OCI-M2 (cell line): ENCODE results near the gene STK26.
"Not testable (repeated sequence)": the region's sequence is repeated elsewhere in the genome, so short reads cannot be mapped to it uniquely, and the experiment has no call there.

Experiments used
- DNase-seq: peaks from one replicate; lab custom pipeline; 2025; ENCODE audit not compliant: unreplicated experiment; lab: John Stamatoyannopoulos, UW

Gene STK26

DNA sequence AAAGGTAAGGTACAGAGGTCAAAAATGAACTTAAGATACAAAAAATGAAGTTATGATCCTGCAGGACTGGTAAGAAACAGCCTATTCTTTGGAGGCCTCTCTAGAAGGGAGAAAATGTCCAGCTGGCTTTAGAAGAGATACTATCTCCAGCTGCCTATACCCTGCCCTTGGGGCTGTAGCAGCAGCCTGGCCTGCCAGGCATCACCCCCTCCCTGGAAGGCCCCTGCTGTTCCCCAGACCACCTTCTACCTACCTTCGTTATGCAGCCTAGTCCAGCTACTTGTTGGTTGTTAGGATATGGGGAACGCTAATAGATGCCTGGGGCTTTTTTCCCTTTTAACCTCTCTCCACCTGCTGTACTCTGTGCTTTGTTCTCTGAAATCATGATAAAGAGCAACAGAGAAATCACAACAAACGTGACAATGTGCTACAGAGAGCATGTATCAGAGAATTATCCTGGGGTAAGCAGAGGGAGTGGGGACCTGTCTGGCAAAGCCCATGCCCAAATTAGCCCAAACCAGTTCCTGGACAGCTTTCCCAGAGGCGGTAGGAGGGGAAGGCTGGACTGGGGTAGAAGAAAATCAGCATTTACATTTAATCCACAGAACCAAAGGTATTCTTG, 70.2 kb downstream of the STK26 start:
- no peak for DNase-seq

GRCh38 chrX:132094164-132094563, 71.1 kb downstream of the STK26 start:
- no peak for DNase-seq

DNA sequence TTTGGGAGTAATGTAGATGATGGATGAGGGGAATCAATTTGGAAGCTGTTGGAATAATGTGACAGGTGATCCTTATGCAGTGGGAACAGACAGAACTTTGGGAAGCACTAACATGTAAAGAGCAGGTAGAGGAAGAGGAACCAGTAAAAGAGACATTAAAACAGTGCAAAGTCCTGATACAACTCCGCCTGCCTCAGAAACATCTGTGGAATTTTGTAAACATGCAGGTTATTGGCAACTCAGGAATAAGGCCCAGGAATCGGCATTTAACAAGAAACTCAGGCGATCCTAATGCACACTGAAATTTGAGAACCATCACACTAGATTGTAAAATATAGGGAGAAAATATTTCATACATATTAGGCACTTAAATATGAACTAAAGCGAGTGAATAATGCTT, 75.6 kb downstream of the STK26 start:
- not testable (repeated sequence) for DNase-seq

DNA sequence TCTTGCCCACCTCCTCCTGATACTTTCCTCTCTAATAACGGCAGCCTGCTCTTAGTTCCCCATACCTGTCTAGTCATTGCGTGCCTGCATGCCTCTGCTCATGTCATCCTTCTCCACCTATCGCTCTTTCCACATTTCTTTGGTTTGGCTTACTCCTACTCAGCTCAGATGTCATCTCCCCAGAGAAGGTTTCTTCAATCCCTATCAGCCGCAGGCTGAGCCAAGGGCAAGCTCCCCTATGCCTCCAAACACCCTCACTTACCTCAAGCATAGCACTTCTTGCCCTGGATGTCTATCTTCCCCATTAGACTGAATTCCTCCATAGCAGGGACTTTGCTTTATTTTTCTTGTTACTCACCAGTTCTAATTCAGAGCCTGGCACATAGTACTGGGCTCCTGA, 78.1 kb downstream of the STK26 start:
- no peak for DNase-seq

DNA sequence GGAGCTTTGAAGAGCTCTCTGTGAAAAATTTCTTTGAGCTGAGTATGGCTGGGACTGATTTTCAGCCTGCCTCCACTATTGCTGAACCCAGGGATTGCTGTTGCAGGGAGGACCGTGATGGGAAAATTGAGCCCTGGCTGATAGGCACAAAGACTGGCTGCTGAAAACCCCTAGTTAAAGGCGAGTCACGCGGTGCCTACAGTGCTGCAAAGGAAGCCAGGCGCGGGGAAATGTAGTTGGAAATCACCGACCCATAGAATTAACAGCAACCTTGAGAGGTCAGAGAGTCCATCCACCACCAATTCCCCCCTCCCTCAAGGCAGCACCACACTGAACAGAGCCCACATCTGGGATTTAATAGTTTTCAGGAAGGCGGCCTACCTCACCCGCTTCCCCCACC, 78.7 kb downstream of the STK26 start:
- no peak for DNase-seq

DNA sequence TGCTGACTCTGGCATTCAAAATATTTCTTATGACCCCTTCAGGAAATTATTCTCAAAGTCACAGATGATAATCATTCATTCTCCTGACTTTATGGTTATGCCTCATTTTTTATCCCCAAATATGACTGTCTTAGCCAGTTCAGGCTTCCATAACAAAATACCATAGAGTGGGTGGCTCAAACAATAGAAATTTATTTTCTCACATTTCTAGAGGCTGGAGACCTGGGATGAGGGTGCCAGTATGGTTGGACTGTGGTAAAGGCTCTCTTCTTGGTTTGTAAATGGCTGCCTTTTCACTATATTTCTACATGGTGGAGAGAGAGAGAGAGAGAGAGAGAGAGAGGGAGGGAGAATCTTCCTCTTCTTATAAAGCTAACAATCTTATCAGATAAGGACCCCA, 84.2 kb downstream of the STK26 start:
- DNase-seq = no peak

GRCh38 chrX:132114607-132115006, 91.5 kb downstream of the STK26 start:
- no peak for DNase-seq

DNA sequence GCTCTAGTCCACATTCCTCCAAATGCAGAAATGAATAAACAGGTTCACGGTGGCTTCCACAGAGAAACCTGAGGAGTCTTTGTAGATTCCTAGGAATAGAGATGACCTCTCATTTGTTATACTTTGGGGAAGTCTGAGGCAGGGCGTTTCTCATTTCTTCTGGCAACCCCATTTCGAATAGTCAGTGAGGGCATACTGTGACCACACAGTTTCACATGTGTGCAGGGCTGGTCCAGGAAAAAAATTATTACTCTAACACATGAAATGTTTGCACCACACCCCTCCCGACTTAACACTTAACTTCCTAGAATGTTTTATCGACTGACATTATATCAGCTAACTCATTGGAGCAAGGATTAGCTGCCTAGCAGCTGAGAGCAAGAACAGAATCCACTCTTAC, 92.7 kb downstream of the STK26 start:
- DNase-seq = no peak

- DNase-seq = no peak
These were observed 95.3 kb downstream of the STK26 start for GRCh38 chrX:132118358-132118757.

- no peak for DNase-seq
These were observed 96.2 kb downstream of the STK26 start for GRCh38 chrX:132119283-132119682.

DNA sequence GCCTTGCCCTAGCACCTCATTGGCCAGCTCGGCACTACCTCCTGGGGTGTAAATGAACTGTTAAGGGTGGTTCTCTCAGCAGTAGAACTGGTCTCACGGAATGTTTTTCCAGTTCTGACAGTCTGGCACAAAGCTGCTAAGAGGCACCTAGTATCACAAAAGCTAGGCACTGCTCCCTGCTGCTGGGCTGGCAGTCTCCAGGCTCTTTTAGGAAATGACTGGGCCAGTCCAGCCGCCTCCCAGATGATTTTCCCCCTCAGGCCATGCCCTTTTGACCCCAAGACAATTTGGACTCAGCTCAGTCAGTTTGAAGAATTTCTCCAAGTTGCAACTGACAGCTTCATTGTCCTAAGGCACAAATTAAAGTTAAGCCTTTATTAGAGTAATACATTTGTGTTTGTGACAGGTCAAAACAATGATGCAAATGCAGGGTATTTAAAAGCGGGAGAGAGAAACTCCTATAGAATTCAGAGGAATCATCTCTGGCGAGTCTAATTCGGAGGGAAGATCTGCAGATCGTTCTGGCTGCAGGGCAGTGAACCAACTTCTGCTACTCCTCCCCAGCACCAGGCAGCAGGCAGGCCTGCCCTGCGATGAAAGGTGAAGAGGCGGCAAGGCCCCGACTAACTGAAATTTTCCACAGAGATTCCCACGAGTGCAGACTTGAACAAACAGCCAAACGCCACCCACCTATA, 96.9 kb downstream of the STK26 start:
- DNase-seq = no peak

GRCh38 chrX:132120913-132121312, 97.8 kb downstream of the STK26 start:
- no peak for DNase-seq
